Transverse colon (tissue), 4 donors: ENCODE data around the gene ZNF367. TPM values are rescaled to one million over a fixed set of nuclear protein-coding genes. Genes with fewer than 3 reads are reported as not detected.
"Not testable (repeated sequence)": the region's sequence is repeated elsewhere in the genome, so short reads cannot be mapped to it uniquely, and the experiment has no call there.

Experiments used
- DNase-seq: peaks from one replicate; pipeline ENCODE4 v3.0.0-alpha.2; 2019
- H3K27ac ChIP-seq, 4 donors: fragments of 200-600 bp; sonication (generic); 2 replicates each; pipeline ENCODE4 v1.5.1; 2016 to 2018; ENCODE audit warnings: inconsistent platforms in 4 of 4
- H3K27me3 ChIP-seq: fragments of 200-600 bp; sonication (generic); 2 replicates; pipeline ENCODE4 v1.5.1; 2017; ENCODE audit warnings: inconsistent platforms
- H3K36me3 ChIP-seq, 4 donors: fragments of 200-600 bp; sonication (generic); 2 replicates each; pipeline ENCODE4 v1.5.1; 2017 to 2019; ENCODE audit warnings: inconsistent platforms in 4 of 4
- H3K4me1 ChIP-seq, 4 donors: fragments of 200-600 bp; sonication (generic); 2 replicates each; pipeline ENCODE4 v1.5.1; 2017 to 2020; ENCODE audit warnings: inconsistent platforms in 4 of 4
- H3K4me3 ChIP-seq, 4 donors: fragments of 200-600 bp; sonication (generic); 1 replicate in 1 of 4; 2 replicates in 3 of 4; pipeline versions ENCODE4 v1.5.1 to v1.6.1; 2017 to 2019; ENCODE audit warnings: inconsistent platforms in 4 of 4
- H3K9me3 ChIP-seq, 2 donors: fragments of 200-600 bp; sonication (generic); 2 replicates each; pipeline ENCODE4 v1.5.1; 2017 to 2019; ENCODE audit warnings: inconsistent platforms in 2 of 2
- CTCF ChIP-seq, 5 experiments: fragments of 200-600 bp in 3 of 5; fragments of 450-650 bp in 2 of 5; sonication (generic) in 3 of 5; IDR thresholded peaks; 1 replicate in 2 of 5; 2 replicates in 3 of 5; pipeline ENCODE4 v1.5.1; 2016 to 2017; ENCODE audit warnings: antibody characterized with exemption in 5 of 5, inconsistent platforms in 3 of 5, mild to moderate bottlenecking in 2 of 5, moderate library complexity in 1 of 5
- EP300 ChIP-seq: sonication (generic); formaldehyde crosslinking; IDR thresholded peaks from one replicate; pipeline ENCODE4 v1.6.1; 2017; ENCODE audit warnings: antibody characterized with exemption, low read depth
- POLR2A ChIP-seq: fragments of 450-650 bp; IDR thresholded peaks from one replicate; pipeline ENCODE4 v1.6.1; 2016; ENCODE audit warnings: antibody characterized with exemption, mild to moderate bottlenecking, moderate library complexity
- POLR2AphosphoS5 ChIP-seq, 3 donors: sonication (generic); formaldehyde crosslinking; IDR thresholded peaks; one replicate each; pipeline ENCODE4 v1.6.1; 2016; ENCODE audit warnings: antibody characterized with exemption in 3 of 3
- WGBS, 2 donors: methylation state at CpG; one replicate each; pipeline ENCODE4 v1.1.5; 2018; ENCODE audit warnings: low coverage in 1 of 2; 5-methylcytosine and 5-hydroxymethylcytosine counted together
- in situ Hi-C, 4 donors: fragments of 200-750 bp; cut with MboI; loops; one replicate each; pipeline versions ENCODE4 v1.15.0 to v1.15.1; 2017; ENCODE audit warnings: low sequenced_read_pairs in 3 of 4, low pct_ligation_motif_present in 1 of 4, low pct_unique_long_range_greater_than_20kb in 1 of 4
- intact Hi-C: fragments of 100-400 bp; cut with DNase I; formaldehyde crosslinking; loops from one replicate; pipeline ENCODE4 v1.15.1; 2023; ENCODE audit warnings: low total_unique reads
- total RNA-seq, 4 donors: library from RNA; depleted of rRNA; stranded (reverse); fragments of >200 nt; gene quantifications; one replicate each; pipeline ENCODE4 v1.1.0, GENCODE V29; 2016

The ZNF367 gene
- total RNA-seq, 4 donors from 2014 or later = 1.2 to 2.1 (median 1.4) TPM; not detected in 1

GRCh38 chr9:96378187-96378586 lies 40.0 kb downstream of the ZNF367 start:
- Histone ChIP-seq H3K9me3 (no peaks in the 10 kb centered on the region), H3K27me3 (no peaks in the 10 kb centered on the region), H3K27ac (peak overlapping the region in 3 of 4 donors; percentile 28 to 65 (median 54)), H3K36me3 (no peaks in the 10 kb centered on the region), H3K4me1 (peaks cover 9 to 64% (median 39%) of the 10 kb centered on the region in 4 donors), H3K4me3 (no peak overlapping the region)
- in situ Hi-C loops = no loop called here
- 89% methylated on average over 3 of the region's 3 CpGs; no CpG with 5 or more reads in 1 of the 2 donors for WGBS, 2 donors
- TF ChIP-seq POLR2AphosphoS5 (IDR thresholded peaks at IDR 0.05) (no peak), CTCF (IDR thresholded peaks at IDR 0.05) (no peak), POLR2A (no peak), EP300 (no peak)
- intact Hi-C loops = no loop called here
- DNase-seq = no peak

- intact Hi-C loops (no loop called here), in situ Hi-C loops (no loop called here)
- 54 to 86% methylated on average over 8 to 13 of the region's 13 CpGs for WGBS, 2 donors
- Histone ChIP-seq H3K4me1 (peaks cover 9 to 57% (median 33%) of the 10 kb centered on the region in 4 donors), H3K27me3 (no peaks in the 10 kb centered on the region), H3K4me3 (no peak overlapping the region), H3K27ac (peak overlapping the region; percentile 28 to 65 (median 55)), H3K9me3 (no peaks in the 10 kb centered on the region), H3K36me3 (no peaks in the 10 kb centered on the region)
- TF ChIP-seq EP300 (no peak), POLR2AphosphoS5 (IDR thresholded peaks at IDR 0.05) (peak in 2 of 3 donors; percentile 29 to 46)
- DNase-seq = no peak
Measured at GRCh38 chr9:96376891-96377874, 41.0 kb downstream of the ZNF367 start.

- H3K36me3 ChIP-seq, H3K27ac ChIP-seq, in situ Hi-C loops, intact Hi-C loops, H3K27me3 ChIP-seq, H3K4me3 ChIP-seq, DNase-seq, H3K9me3 ChIP-seq: not testable (repeated sequence)
- 85% methylated on average over 4 to 6 of the region's 6 CpGs for WGBS, 2 donors
- peaks cover 9 to 41% (median 23%) of the 10 kb centered on the region in 4 donors for H3K4me1 ChIP-seq
Measured at GRCh38 chr9:96375507-96375906, 42.7 kb downstream of the ZNF367 start.

- 100% methylated on average over 1 of the region's 1 CpG for WGBS, 2 donors
- H3K4me1 ChIP-seq = peaks cover 0 to 5% (median 4%) of the 10 kb centered on the region in 4 donors
- no peak overlapping the region for H3K27ac ChIP-seq
- no peak overlapping the region for H3K4me3 ChIP-seq
- no peak for DNase-seq
- H3K27me3 ChIP-seq = no peaks in the 10 kb centered on the region
- intact Hi-C loops = no loop called here
- peaks cover 0 to 16% (median 7%) of the 10 kb centered on the region in 4 donors for H3K36me3 ChIP-seq
- no peak for TF ChIP-seq CTCF (IDR thresholded peaks at IDR 0.05)
- TF ChIP-seq EP300 = no peak
- TF ChIP-seq POLR2A = no peak
- no peak for TF ChIP-seq POLR2AphosphoS5 (IDR thresholded peaks at IDR 0.05)
- in situ Hi-C loops = no loop called here
- H3K9me3 ChIP-seq = no peaks in the 10 kb centered on the region
Measured at GRCh38 chr9:96367943-96368342, 50.2 kb downstream of the ZNF367 start.

- peaks cover 0 to 5% (median 4%) of the 10 kb centered on the region in 4 donors for H3K4me1 ChIP-seq
- H3K27me3 ChIP-seq = no peaks in the 10 kb centered on the region
- in situ Hi-C loops = no loop called here
- no peak overlapping the region for H3K27ac ChIP-seq
- WGBS, 2 donors = 96 to 100% methylated on average over 3 to 9 of the region's 9 CpGs
- peaks cover 0 to 28% (median 11%) of the 10 kb centered on the region in 4 donors for H3K36me3 ChIP-seq
- H3K9me3 ChIP-seq = no peaks in the 10 kb centered on the region
- no peak for DNase-seq
- H3K4me3 ChIP-seq = no peak overlapping the region
- intact Hi-C loops = no loop called here
- TF ChIP-seq CTCF (IDR thresholded peaks at IDR 0.05) = no peak
- no peak for TF ChIP-seq POLR2AphosphoS5 (IDR thresholded peaks at IDR 0.05)
- no peak for TF ChIP-seq EP300
- no peak for TF ChIP-seq POLR2A
Measured at GRCh38 chr9:96363175-96363967, 54.8 kb downstream of the ZNF367 start.

GRCh38 chr9:96362119-96362518 lies 56.1 kb downstream of the ZNF367 start:
- DNase-seq, H3K27ac ChIP-seq, H3K9me3 ChIP-seq, H3K27me3 ChIP-seq, in situ Hi-C loops, H3K4me3 ChIP-seq, intact Hi-C loops, H3K4me1 ChIP-seq: not testable (repeated sequence)
- peaks cover 0 to 35% (median 14%) of the 10 kb centered on the region in 4 donors for H3K36me3 ChIP-seq
- WGBS, 2 donors = 95 to 98% methylated on average over 5 to 6 of the region's 6 CpGs
